Stimulated activated CD8-positive, alpha-beta memory T cell treated with anti-CD3 and anti-CD28 coated beads, Interleukin-7, amount 100 ng/mL, for 24 hours (primary cell): ENCODE measurements around the gene RLN3.

Experiments
- DNase-seq: peaks from one replicate; pipeline ENCODE4 v3.0.0-alpha.2; 2020; ENCODE audit warnings: low read depth

The RLN3 gene

DNA sequence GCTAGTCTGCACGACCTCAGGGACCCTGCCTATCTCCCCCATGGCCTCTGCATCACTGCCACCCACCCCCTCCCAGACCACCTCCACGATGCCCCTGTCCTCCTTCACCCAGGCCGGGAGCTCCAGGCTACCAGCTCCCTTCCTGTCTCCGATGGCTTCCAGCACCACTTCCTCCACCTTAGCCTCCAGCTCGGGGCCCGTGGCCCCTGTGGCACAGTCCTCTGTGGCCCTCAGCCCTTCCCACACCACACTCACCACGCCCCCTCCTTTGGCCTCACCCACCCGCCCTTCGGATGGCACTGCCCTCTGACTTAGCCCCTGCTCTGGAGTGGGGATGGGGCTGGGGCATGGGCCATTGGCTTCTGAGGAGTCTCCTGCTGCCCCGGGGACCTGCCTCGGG is 26.8 kb downstream of the RLN3 start:
- no peak for DNase-seq

DNA sequence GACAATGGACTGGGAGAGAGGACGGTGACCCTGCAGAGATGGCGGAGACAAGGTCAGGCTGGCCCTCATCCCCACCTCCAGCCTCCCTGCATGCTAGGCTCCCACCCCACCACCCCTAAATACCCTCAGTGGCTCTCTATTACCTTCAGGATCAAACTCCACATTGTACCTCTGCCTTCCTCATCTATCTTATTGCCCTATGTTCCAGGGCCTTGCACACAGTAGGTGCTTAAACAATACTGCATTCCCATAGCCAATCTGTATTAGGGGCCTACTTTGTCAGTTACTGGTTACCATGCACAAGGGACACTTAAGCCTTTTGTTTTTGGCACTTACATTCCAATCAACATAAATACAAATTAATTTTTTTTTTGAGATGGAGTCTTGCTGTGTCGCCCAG is 27.4 kb downstream of the RLN3 start:
- DNase-seq: no peak

DNA sequence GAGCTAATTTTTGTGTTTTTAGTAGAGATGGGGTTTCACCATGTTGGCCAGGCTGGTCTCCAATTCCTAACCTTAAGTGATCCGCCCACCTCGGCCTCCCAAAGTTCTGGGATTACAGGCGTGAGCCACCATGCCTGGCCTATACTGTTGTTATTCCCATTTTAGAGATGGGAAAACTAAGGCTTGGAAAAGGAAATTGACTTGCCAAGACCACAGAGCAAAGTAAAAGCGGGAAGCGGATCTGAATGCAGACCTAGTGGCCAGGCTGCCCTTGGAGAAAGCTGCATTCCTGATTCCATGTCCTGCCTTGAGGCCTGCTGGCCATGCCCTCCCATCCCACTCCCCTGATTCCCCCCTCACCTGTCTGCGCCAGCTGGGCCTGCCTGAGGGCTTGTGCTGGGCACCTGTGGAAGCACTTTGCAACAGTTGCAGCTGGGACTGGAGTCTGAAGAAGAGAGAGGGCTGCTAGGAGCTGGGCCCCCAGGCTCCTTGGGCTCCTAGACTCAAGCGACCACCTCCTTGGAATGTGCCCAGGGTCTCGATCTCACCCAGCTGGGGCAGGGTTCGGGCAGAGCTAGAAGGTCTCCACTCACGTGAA is 28.2 kb downstream of the RLN3 start:
- no peak for DNase-seq

DNA sequence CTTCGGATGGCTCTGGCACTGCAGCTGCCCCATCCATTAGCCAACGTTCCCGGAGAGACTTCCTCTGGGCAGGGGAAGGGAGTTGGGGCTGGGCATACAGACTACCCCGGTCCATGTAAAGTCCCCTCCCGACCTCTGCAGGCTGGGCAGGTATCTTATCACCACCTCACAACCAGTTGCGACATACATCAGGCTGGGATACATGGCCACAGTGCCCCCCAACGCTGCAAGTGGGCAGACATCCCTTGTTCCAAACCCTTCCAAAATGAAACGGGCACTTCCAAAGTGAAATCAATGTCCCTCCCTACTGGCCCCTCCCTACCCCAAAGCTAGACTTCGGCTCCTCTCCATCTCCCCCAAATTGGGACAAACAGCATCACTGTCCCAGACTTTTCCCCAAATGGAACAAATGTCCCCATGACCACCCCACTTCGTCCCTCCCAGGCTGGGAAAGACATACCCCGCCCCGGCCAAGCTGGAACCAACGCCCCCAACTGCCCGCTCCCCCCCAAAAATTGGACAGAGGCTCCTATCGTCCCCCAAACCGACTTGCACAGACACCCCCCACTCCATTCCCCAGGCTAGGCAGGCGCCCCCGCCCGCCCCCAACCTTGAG is 28.9 kb downstream of the RLN3 start:
- no peak for DNase-seq

DNA sequence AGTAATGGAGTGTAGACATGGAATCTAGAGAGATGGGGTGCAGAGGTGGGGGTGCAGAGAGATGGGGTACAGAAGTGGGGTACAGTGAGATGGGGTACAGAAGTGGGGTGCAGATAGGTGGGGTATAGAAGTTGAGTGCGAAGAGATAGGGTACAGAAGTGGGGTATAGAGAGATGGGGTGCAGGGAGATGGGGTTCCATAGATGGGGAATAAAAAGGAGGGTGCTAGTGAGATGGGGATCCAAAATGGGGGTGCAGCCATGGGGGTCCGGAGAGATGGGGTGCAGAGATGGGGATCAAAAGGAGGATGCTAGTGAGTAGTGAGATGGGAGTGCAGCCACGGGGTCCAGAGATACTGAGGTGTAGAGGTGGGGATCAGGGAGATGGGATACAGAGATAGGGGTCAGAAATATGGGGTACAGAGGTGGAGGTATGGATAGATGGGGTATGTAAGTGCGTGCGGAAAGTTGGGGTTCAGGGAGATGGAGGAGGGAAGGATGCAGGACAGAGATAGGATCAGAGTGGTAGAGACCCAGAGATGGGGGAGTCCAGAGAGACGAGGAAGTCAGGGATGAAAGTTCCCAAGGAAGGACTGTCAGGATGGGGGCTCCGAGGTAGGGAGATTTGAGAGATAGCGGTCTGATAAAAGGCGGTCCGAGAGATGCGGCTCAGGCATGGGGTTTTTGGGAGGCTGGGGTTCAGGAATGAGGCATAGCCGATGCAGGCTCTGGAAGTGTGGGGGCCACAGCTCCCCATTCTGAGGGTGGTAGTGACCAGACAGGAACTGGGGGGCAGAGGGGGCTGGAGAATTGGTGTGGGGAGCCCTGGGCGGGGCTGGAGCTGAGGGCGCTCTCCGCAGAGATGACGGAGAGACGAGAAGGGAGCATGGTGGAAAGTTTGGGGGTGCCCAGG is 30.5 kb downstream of the RLN3 start:
- no peak for DNase-seq

DNA sequence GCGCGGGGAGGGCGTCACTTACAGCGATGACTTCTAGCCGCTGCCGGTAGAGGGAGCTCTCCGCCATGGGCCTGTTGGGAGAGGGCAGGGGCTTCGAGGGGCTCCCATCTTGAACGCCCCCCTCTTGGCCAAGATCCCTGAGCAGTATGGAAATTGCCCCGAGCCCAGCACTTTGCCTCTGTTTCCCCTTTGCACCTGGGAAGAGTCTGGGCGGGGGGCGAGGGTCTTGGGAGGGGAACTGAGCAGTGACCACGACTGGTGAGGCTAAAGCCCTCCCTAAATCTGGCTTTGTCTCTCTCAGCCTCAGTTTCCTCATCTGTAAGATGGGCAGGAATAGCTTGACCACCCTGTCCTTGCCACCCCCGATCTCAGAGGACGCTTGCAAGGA is 31.1 kb downstream of the RLN3 start:
- peak; percentile 33 for DNase-seq

DNA sequence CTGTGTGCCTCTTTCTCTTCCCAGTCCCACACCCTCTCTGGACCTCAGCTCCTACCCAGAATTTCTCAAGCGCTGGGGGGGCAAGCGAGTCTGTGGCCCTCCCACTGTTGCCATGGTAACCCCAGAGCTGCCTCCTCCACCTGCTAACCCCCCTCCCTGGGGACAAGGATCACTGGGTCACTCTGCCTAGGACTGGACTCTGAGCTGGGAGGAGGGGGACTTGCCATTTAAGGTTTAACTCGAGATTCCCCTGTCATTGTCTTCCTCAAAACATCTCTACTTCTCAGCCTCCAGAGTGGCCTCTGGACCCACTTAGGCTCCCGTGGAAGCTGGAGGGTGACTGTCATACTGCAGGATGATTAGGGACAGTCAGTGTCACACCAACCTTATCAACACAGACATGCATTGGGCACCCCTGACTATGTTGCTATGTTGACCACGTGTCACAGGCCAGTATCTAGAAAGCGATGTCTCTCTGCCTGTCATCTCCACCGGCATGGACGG is 31.8 kb downstream of the RLN3 start:
- no peak for DNase-seq

DNA sequence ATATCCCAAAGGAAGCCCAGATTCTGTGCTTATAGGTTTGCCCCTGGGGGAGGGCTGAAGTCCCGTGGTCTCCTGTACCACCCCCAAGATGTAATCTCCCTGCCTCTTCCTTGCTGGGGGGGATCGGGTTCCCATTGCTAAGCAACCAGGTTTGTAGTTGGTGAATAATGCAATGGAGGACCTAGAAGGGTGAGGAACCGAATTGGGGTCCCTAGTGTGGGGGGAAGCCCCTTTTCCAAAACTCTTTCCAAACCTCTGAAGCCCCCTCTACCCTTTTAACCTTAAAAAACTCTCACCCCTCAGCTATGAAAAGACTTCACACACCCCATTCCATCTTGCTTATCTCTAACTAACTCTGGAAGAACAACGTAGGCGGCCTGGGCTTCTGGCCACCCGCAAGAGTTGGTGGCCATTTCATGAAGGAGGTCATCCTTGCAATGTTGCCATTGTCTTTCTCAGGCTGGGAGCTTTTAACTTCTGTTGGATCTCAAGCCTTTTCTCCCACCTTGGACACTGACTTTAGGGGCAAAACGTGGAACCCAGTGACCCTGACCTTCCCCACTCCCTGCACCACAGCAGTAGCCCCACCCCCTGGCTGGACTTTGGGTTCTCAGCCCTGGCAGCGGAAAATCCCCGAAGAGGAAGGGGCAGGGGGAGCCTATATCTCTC is 33.3 kb downstream of the RLN3 start:
- DNase-seq: no peak

GRCh38 chr19:14061751-14062557 is 34.0 kb downstream of the RLN3 start, which contains the start of gene PALM3:
Gene PALM3, minus strand, starts transcription at chr19:14062076. Its CDS starts 96 bp downstream, at chr19:14061980.
- no peak for DNase-seq

- no peak for DNase-seq
These were observed 34.6 kb downstream of the RLN3 start for GRCh38 chr19:14062558-14062855.

DNA sequence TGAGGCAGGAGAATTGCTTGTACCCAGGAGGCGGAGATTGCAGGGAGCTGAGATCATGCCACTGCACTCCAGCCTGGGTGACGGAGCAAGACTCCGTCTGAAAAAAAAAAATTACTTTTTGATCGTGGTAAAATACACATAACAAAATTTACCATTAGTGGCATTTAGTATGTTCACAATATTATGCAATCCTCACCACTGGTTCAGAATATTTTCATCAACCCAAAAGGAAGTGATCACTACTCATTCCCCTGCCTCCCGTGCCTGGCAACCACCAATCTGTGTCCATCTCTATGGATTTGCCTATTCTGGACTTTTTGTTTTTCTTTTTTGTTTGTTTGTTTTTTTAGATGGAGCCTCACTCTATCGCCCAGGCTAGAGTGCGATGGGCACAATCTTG is 35.2 kb downstream of the RLN3 start:
- no peak for DNase-seq

GRCh38 chr19:14066134-14066533 is 38.2 kb downstream of the RLN3 start:
- no peak for DNase-seq

DNA sequence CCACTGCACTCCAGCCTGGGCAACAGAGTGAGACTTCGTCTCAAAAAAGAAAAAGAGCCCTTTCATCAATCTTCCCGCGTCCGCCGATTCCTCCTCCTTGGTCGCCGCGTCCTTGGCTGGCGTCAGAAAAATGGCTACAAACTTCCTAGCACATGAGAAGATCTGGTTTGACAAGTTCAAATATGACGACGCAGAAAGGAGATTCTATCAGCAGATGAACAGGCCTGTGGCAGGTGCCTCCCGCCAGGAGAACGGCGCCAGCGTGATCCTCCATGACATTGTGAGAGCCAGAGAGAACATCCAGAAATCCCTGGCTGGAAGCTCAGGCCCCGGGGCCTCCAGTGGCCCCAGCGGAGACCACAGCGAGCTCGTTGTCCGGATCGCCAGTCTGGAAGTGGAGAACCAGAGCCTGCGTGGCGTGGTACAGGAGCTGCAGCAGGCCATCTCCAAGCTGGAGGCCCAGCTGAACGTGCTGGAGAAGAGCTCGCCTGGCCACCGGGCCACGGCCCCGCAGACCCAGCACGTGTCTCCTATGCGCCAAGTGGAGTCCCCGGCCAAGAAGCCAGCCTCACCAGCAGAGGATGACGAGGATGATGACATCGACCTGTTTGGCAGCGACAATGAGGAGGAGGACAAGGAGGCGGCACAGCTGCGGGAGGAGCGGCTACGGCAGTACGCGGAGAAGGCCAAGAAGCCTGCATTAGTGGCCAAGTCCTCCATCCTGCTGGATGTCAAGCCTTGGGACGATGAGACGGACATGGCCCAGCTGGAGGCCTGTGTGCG is 42.5 kb downstream of the RLN3 start:
- no peak for DNase-seq

- DNase-seq: no peak
These were observed 44.8 kb downstream of the RLN3 start, which contains the start of gene MISP3 for GRCh38 chr19:14072535-14073260. Gene MISP3, plus strand, starts transcription at chr19:14072786. Its CDS starts 524 bp downstream, at chr19:14073310.

DNA sequence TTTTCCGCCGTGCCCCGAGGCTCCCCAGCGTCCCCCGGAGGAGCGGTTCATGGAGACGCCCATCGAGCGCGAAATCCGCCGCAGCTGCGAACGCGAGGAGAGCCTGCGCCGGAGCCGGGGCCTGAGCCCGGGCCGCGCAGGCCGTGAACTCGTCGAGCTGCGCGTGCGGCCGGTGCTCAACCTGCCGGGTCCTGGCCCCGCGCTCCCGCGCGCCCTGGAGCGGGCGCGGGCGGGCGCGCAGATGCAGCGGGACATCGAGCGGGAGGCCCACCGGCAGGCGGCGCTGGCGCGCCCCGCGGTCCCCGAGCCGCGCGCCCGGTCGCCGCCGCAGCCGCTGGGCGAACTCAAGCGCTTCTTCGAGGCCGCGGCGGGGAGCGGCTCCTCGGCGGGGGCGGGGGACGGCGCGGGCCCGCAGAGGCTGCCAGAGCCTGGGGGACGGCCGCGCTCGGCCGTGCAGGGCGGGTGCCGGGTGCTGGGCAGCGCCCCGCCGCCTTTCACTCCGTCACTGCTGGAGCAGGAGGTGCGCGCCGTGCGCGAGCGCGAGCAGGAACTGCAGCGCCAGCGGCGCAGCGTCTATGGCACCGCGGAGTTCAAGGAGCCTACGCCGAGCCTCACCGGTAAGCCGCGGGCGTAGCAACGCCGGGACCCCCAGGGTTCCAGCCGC is 45.4 kb downstream of the RLN3 start:
- DNase-seq: peak; percentile 50

GRCh38 chr19:14073925-14074838 is 46.2 kb downstream of the RLN3 start:
- DNase-seq: no peak

- no peak for DNase-seq
These were observed 50.5 kb downstream of the RLN3 start for GRCh38 chr19:14078411-14078810.
